HG03097 (cell line): ENCODE measurements around the gene RPP21.

Experiments
- ATAC-seq: cut with Tn5 transposase; IDR thresholded peaks from one replicate; pipeline ENCODE4 v1.9.1; 2021; ENCODE audit not compliant: unreplicated experiment, low FRiP score

Gene RPP21

DNA sequence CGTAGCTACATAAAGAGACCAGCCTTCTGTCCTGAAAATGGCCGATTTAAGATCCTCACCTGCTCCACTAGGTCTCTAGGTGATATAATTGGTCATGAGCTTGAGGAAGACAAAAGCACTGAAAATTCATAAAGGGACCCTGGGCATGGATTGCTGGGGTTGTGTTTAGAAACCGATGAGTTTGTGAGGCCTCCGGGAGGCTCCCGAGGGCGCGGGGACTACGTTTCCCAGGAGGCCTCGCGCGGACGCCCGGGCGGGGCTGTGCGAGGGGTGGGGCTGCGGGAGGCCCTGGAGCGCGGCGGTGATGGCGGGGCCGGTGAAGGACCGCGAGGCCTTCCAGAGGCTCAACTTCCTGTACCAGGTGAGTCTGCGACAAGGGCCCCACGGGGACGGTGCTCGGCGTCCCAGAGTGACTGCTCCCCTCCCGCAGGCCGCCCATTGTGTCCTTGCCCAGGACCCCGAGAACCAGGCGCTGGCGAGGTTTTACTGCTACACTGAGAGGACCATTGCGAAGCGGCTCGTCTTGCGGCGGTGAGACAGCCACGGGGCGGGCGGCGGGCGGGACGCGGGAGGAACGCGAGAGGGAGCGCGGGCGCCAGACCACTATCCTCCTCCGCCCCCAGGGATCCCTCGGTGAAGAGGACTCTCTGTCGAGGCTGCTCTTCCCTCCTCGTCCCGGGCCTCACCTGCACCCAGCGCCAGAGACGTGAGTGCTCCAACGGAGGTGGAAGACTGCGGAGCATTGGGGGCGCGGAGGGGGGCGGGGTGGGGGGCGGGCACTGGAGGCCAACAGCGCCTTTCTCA lies at the start of gene RPP21:
TSS of gene RPP21 (plus strand) at position 289 of the 804 bp plus-strand sequence. CDS start at position 305, 16 bp downstream.
- peak; percentile 74 for ATAC-seq

DNA sequence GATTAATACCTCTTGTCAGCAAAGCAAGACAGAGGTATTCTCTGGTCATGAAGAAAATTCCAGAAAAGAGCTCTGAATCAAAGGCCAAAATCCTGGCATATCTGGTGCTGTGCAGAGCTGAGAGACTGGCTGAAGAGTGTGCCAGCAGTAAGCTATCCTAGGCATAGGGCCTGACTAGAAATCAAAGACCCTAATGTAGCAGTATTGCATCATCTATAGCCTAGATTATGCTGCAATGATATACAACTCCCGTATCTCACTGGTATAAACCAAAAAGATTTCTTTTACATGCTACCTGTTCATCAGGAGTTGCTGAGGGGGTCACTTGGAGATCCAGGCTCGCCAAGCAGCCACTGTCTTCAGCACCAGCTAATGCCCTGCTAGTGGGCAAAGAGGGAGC lies 49.1 kb upstream of the RPP21 start:
- ATAC-seq: no peak

DNA sequence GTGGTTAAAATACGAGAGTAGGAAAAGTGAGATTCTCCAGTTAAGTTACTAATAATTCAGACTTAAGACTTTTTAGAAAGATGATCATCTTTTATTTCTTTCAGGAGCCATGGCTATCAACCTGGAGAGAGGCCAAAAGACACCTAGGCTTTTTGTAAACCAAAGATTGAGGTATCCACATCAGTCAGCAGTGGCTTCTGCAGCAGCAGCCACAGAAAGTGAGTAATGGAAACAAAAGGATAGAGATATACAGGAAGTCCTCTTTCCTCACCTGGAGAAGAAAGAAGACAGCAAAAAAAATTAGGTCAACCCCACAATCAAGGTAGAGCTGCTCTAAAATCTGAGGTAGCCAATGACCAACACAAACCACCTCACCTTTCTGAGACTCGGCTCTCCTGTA lies 41.0 kb upstream of the RPP21 start:
- no peak for ATAC-seq

GRCh38 chr6:30311101-30311500 lies 33.9 kb upstream of the RPP21 start:
- no peak for ATAC-seq

DNA sequence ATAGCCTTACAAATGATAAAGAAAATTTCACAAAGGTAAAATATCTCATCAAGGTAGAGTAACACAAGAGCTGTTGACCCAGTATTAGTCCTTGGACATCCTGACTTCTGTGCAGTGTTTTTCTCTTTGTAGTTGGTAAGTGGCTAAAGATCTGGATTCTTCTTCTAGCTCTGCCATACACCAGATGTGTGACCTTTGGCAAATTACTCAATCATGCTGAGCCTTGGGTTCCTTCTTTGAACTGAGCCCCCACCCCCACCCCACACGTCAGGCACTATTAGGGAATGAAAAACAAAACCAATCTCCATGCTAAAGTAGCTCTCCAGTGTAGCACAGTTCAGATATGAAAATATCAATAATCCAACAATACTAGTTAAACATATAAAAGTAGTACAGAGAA lies 33.3 kb upstream of the RPP21 start:
- no peak for ATAC-seq

- no peak for ATAC-seq
Observed at GRCh38 chr6:30312266-30312665, 32.7 kb upstream of the RPP21 start.

DNA sequence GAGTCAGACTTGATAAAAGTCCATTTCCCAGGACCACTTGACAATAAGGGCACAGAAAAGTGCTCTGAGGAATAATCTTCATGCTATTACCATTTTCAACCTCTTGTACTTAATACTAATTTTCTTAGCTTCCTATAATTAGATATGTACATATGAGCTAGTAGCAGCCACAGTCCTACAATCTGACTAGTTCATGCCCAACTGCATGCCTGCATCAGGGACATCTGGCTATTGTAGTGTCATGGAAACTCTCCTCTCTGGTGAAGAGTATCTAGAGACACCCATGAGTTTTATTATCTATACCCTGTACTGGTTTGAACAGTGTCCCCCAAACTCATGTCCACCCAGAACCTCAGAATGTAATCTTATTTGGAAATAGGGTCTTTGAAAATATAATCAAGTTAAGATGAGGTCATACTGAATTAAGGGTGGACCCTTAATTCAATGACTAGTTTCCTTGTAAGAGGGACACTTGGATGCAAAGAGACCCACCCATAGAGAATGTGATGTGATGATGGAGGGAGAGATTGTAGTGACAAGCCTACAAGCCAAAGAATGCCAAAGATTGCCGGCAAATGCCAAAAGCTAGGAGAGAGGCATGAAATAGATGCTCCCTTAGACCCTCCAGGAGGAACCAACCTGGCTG lies 32.2 kb upstream of the RPP21 start:
- ATAC-seq: no peak

DNA sequence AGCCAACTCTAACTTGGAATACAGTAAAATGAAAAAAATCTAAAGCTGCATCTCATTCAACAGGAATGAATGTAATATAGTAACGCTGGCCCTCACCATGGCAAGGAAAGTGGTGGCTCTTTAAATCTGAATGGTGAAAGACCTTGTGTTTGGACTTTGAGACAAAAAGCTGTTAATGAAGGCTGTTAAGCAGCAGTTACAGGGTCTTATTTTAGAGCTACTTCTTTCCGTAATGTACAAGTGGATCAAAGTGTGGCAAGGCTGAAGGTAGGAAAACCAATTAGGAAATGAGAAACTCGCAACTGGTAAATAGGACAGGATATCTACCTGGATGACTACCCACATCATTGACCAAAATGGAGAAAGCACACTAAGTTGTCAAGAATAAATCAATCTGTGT lies 29.8 kb upstream of the RPP21 start:
- ATAC-seq: no peak

GRCh38 chr6:30317913-30318589 lies 26.9 kb upstream of the RPP21 start:
- ATAC-seq: no peak

GRCh38 chr6:30319146-30319835 lies 25.7 kb upstream of the RPP21 start:
- no peak for ATAC-seq

DNA sequence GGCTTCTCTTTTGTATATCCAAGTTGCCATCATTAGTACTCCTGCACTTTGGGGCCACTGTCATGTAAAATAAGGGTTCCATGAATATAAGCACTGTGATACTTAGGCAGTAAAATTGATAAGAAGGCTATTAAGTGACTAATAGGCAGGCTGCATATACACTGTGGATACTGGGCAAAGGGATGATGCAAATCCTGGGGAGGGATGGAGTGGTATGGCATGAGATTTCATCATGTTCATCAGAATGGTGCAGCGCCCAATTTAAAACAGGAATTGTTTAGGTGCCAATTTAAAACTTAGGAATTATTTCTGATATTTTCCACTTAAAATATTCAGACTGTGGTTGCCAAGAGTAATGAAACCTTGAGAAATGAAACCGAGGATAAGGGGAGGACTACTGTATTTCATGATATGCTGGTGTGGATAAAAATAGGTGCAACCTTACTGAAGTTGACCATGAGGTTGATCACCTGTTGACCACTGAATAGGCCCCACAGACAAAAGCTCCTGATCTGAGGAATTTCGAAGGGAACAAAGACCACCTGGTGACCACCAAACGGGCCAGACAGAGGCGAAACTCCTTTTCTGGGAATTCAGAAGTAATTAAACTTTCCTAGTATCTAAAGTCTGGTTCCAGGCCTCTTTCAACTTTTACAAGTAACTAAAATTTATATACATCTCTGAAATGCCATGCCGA lies 23.1 kb upstream of the RPP21 start:
- ATAC-seq: no peak

DNA sequence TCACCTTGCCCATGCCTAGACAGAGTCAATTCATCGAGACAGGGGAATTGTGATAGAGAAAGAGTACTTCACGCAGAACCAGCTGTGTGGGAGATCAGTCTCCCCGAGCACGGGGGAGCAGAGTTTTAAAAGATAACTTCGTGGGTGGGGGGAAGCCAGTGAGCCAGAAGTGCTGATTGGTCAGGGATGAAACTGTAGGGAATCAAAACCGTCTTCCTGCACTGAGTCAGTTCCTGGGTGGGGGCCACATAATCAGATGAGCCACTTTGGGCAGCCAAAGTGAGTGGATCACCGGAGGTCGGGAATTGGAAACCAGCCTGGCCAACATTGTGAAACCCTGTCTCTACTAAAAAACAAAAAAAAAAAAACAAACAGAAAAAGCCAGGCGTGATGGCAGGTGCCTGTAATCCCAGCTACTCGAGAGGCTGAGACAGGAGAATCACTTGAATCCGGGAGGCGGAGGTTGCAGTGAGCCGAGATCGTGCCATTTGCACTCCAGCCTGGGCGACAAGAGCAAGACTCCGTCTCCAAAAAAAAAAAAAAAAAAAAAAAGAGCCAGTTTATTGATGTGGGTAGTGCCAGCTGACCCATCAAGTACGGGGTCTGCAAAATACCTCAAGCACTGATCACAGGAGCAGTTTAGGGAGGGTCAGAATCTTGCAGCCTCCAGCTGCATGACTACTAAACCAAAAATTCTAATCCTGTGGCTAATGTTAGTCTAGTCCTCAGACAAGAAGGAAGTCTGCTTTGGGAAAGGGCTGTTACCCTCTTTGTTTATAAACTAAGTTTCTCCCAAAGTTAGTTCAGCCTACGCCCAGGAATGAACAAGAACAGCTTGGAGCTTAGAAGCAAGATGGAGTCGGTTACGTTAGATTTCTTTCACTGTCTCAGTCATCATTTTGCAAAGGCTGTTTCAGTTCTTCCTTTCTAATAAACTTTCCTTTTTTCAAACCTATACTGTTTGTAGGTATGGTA lies 22.1 kb upstream of the RPP21 start:
- ATAC-seq: no peak

GRCh38 chr6:30323806-30324205 lies 21.1 kb upstream of the RPP21 start:
- ATAC-seq: no peak

- peak; percentile 28 for ATAC-seq
Observed at GRCh38 chr6:30325150-30325872, 19.6 kb upstream of the RPP21 start.

- ATAC-seq: peak; percentile 24
Observed at GRCh38 chr6:30325873-30326525, 19.0 kb upstream of the RPP21 start.

DNA sequence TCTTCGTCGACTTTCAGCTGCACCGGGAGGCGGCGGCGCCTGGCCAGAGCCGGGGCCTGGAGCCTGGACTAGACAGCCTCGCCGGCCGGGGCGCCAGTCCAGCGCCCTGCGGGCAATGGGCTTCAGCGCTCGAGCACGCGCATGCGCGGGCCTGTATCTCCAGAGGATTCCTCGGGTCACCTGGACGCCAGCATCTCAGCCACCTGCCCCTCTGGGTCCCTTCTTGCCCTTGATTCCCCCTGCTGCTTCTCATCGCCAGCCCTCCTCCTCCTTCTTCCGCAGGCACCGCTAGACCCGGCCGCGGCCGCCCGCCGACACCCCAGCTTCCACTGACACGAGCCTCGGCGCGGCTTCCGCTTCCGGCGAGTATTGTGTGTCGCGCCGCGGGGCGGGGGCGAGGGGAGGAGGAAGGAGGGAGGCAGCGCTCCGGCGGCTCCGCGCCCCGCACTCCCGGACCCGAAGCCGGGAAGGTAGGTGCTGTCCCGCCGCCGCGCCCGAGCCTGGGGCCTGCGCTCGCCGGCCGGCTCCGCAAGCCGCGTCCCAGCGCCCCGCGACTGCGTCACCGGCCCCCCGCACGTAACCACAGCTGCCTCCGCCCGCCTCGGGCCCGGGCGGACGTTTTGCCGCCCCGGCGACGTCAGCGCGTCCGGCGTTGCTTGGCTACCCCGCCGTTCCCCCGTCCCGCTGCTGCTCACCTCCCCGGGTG lies 18.3 kb upstream of the RPP21 start, which contains the start of gene TRIM39:
TSS of gene TRIM39 (plus strand) at position 402 of the 706 bp plus-strand sequence. CDS start 2,391 bp downstream, outside the sequence.
- ATAC-seq: peak; percentile 54

DNA sequence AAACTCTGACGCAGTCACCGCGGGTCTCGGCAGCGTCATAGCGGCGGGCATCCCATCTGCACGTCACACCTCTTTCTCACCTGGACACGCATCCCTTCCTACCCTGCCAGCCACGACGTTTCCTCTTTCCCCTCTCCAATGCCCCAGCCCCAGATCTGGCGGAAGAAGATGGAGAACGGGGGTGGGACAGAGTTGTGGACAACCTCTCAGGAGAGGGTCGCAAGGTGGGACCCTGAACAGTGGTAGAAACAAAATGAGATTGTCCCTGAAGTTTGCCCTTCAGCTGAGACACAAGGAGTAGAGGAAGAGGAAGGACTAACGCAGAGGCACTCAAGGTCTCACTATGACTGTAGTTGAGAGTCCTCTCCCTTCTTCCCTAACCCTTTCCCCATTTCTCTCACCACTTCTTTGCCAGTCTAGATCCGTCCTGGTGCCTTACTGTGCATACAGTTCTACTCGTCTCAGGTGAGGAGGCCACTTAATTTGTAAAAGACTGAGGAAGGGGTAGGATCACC lies 17.7 kb upstream of the RPP21 start:
- no peak for ATAC-seq
